HepG2 (cell line): ENCODE results near the gene CACNA2D3. TPM values are rescaled to one million over a fixed set of nuclear protein-coding genes. Genes with fewer than 3 reads are reported as not detected.

Experiments used
- ATAC-seq: fragments of 200-7000 bp; cut with Tn5 transposase; 3 replicates; pipeline ENCODE4 v1.9.1; 2020; ENCODE audit warnings: mild to moderate bottlenecking, moderate library complexity
- BruUV-seq: library from RNA; stranded (reverse); fragments of 400-500 nt; replicated peaks from 2 replicates; lab custom pipeline; 2021; lab: Mats Ljungman, UMichigan
- CTCF ChIA-PET: fragments of 300-600 bp; formaldehyde crosslinking; extraction: SDS; loops from one replicate; lab custom pipeline; 2021; ENCODE audit warnings: low total read pairs, inconsistent platforms, low intra/inter-chr PET ratio; lab: Yijun Ruan, JAX
- POLR2A ChIA-PET: fragments of 350-600 bp; sonication (Branson Sonifier 250); formaldehyde crosslinking; loops from one replicate; lab custom pipeline; 2020; ENCODE audit warnings: antibody characterized with exemption, inconsistent platforms; lab: Yijun Ruan, JAX
- DNase-seq: peaks from one replicate; pipeline ENCODE4 v3.0.0-alpha.2; 2015; ENCODE audit warnings: low spot score
- FAIRE-seq: peaks from 3 replicates; lab custom pipeline; 2011; peaks lifted over from hg19 to GRCh38; lab: Jason Lieb, UNC
- H2AFZ ChIP-seq: one replicate; pipeline ENCODE4 v1.6.1; 2011; ENCODE audit warnings: low read length, inconsistent platforms
- H3K27ac ChIP-seq: fragments of 300-600 bp; 3 replicates; pipeline ENCODE4 v1.8.0; 2011; ENCODE audit warnings: mixed run types, mild to moderate bottlenecking, mixed read lengths, low read length, inconsistent platforms; ENCODE audit not compliant: insufficient read depth; ENCODE audit errors: extremely low read length
- H3K27me3 ChIP-seq, 2 experiments: fragments of 200-600 bp in 1 of 2; 2 replicates in 1 of 2; 3 replicates in 1 of 2; pipeline versions ENCODE4 v1.6.0 to v1.8.0; 2011; ENCODE audit warnings: low read length in 2 of 2, mild to moderate bottlenecking in 2 of 2, moderate library complexity in 2 of 2, inconsistent platforms in 1 of 2; ENCODE audit not compliant: insufficient read depth in 2 of 2, control insufficient read depth in 1 of 2
- H3K36me3 ChIP-seq, 2 experiments: fragments of 200-600 bp in 1 of 2; replicated peaks in 1 of 2; 2 replicates in 1 of 2; 3 replicates in 1 of 2; pipeline versions ENCODE4 v1.5.1 to v1.8.0; 2011; ENCODE audit warnings: low read length in 2 of 2, inconsistent platforms in 1 of 2; ENCODE audit not compliant: insufficient read depth in 2 of 2, control insufficient read depth in 1 of 2
- H3K4me1 ChIP-seq: 2 replicates; pipeline ENCODE4 v1.5.1; 2012; ENCODE audit warnings: low read length, inconsistent platforms; ENCODE audit not compliant: insufficient read depth
- H3K4me2 ChIP-seq: 2 replicates; pipeline ENCODE4 v1.6.0; 2011; ENCODE audit warnings: low read depth, low read length, inconsistent platforms
- H3K4me3 ChIP-seq, 3 experiments: fragments of 200-600 bp in 1 of 3; sonication (generic), shearing (Covaris generic) in 1 of 3; replicated peaks in 1 of 3; 2 replicates each; pipeline ENCODE4 v1.5.1; 2011 to 2016; ENCODE audit warnings: low read length in 3 of 3, inconsistent platforms in 2 of 3, low read depth in 2 of 3, mild to moderate bottlenecking in 2 of 3, control low read depth in 1 of 3, mixed read lengths in 1 of 3; ENCODE audit not compliant: insufficient read depth in 1 of 3
- H3K79me2 ChIP-seq: one replicate; pipeline ENCODE4 v1.6.1; 2011; ENCODE audit warnings: low read length, inconsistent platforms; ENCODE audit not compliant: insufficient read depth
- H3K9ac ChIP-seq: 2 replicates; pipeline ENCODE4 v1.6.0; 2011; ENCODE audit warnings: mild to moderate bottlenecking, low read depth, low read length, inconsistent platforms; ENCODE audit not compliant: insufficient read depth
- H3K9me3 ChIP-seq: 2 replicates; pipeline ENCODE4 v1.5.1; 2012; ENCODE audit warnings: mild to moderate bottlenecking, low read length
- H4K20me1 ChIP-seq: 2 replicates; pipeline ENCODE4 v1.6.0; 2011; ENCODE audit warnings: inconsistent platforms, mild to moderate bottlenecking, low read length, moderate library complexity; ENCODE audit not compliant: insufficient read depth
- FOXP1 ChIP-seq, 2 experiments: fragments of 450-650 bp in 1 of 2; IDR thresholded peaks; 2 replicates each; pipeline ENCODE4 v1.6.1; 2017 to 2018; ENCODE audit warnings: antibody characterized with exemption in 1 of 2
- GLI4 ChIP-seq: sonication (generic); formaldehyde crosslinking; IDR thresholded peaks from 2 replicates; pipeline ENCODE4 v1.5.1; 2020; ENCODE audit warnings: missing genetic modification reagents, mild to moderate bottlenecking, moderate library complexity, borderline replicate concordance
- MEIS1 ChIP-seq: sonication (generic); formaldehyde crosslinking; IDR thresholded peaks from 2 replicates; pipeline ENCODE4 v1.9.0; 2021; ENCODE audit warnings: mild to moderate bottlenecking, missing genetic modification reagents, moderate library complexity, borderline replicate concordance
- MEIS2 ChIP-seq: sonication (generic); formaldehyde crosslinking; IDR thresholded peaks from 2 replicates; pipeline ENCODE4 v1.9.0; 2021; ENCODE audit warnings: mild to moderate bottlenecking, missing genetic modification reagents
- PITX1 ChIP-seq: sonication (generic); formaldehyde crosslinking; IDR thresholded peaks from 2 replicates; pipeline ENCODE4 v1.5.1; 2020; ENCODE audit warnings: mild to moderate bottlenecking, missing genetic modification reagents
- RCOR2 ChIP-seq: IDR thresholded peaks from 2 replicates; pipeline ENCODE4 v1.6.1; 2016; ENCODE audit warnings: missing biosample characterization, missing genetic modification reagents
- ZBTB8A ChIP-seq: sonication (generic); formaldehyde crosslinking; IDR thresholded peaks from 2 replicates; pipeline ENCODE4 v1.4.0; 2020; ENCODE audit warnings: mild to moderate bottlenecking, low read depth, missing genetic modification reagents, borderline replicate concordance
- ZMAT3 ChIP-seq: sonication (generic); formaldehyde crosslinking; conservative IDR thresholded peaks from 2 replicates; pipeline ENCODE4 v1.7.0; 2021; ENCODE audit warnings: missing genetic modification reagents
- ZNF552 ChIP-seq: sonication (generic); formaldehyde crosslinking; IDR thresholded peaks from 2 replicates; pipeline ENCODE4 v1.9.0; 2022; ENCODE audit warnings: missing genetic modification reagents, mild to moderate bottlenecking, borderline replicate concordance
- ZNF839 ChIP-seq: sonication (generic); formaldehyde crosslinking; IDR thresholded peaks from 2 replicates; pipeline ENCODE4 v1.4.0; 2020; ENCODE audit warnings: missing genetic modification reagents, mild to moderate bottlenecking, borderline replicate concordance
- WGBS: methylation state at CpG from one replicate; pipeline ENCODE4 v1.1.6; 2017; ENCODE audit warnings: low lambda C conversion rate; 5-methylcytosine and 5-hydroxymethylcytosine counted together
- in situ Hi-C: cut with HindIII; loops from 2 replicates; pipeline ENCODE4 v1.10.0; 2017; ENCODE audit warnings: low pct_unique_long_range_greater_than_20kb; ENCODE audit not compliant: extremely low pct_ligation_motif_present
- intact Hi-C: fragments of 100-400 bp; cut with micrococcal nuclease; formaldehyde crosslinking; loops from one replicate; pipeline ENCODE4 v1.10.0; 2022; ENCODE audit not compliant: unreplicated experiment
- polyA plus RNA-seq, 8 experiments: library from polyadenylated mRNA; depleted of rRNA in 3 of 8; stranded (reverse) in 7 of 8; unstranded in 1 of 8; fragments of >200 nt; fragmentation: Illumina TruSeq in 4 of 8; extraction: Trizol in 4 of 8; gene quantifications; 2 replicates each; pipeline versions ENCODE4 v1.2.1 to v1.2.3, GENCODE V29; 2011 to 2016; ENCODE audit warnings: low read depth in 4 of 8, missing spikeins in 1 of 8, mixed read lengths in 1 of 8; ENCODE audit not compliant: insufficient read depth in 1 of 8
- total RNA-seq, 5 experiments: library from RNA; depleted of rRNA; stranded (reverse); fragments of >200 nt; fragmentation: Illumina TruSeq; extraction: Trizol; gene quantifications; 2 replicates each; pipeline ENCODE4 v1.2.3, GENCODE V29; 2016; ENCODE audit warnings: low read depth in 1 of 5
- TF ChIP-seq, protein P1 (sequence below): sonication (generic); formaldehyde crosslinking; IDR thresholded peaks from 2 replicates; pipeline ENCODE4 v1.5.0; 2020; ENCODE audit warnings: mild to moderate bottlenecking, missing genetic modification reagents

The CACNA2D3 gene
- total and polyA plus RNA-seq, 2 of the 13 experiments (the other 11 are each of a cell fraction or from before 2014, with no cell fraction given) = not detected

DNA sequence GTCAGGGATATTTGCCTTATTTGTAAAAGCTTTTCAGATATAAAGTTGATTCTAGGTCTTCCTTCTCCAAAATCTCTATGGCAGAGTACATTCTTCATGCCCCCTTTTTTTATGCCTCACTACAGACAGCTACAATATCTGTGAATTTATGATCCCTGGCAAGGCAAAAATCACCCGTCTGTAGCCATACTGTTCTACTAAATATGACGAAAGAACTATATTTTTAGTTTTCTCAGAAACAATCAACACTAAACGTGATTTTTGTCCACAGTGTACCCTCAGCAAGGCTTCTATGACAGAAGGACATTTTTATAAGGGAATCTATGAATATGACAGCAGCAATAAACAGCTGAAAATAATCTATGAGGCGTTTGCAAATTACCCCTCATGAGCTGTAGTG is 792.8 kb downstream of the CACNA2D3 start:
- intact Hi-C loops = no loop called here
- no TSS peak for BruUV-seq
- Histone ChIP-seq H4K20me1 (0 out of 2 replicates have a peak, but pooled peaks cover 2% of the 10 kb centered on the region), H3K9me3 (no peaks in the 10 kb centered on the region), H3K4me1 (no peaks in the 10 kb centered on the region), H3K4me3 (no peak overlapping the region), H3K79me2 (no peaks in the 10 kb centered on the region), H3K36me3 (no peaks in the 10 kb centered on the region), H3K4me2 (no peak overlapping the region), H3K27ac (no peak overlapping the region), H3K9ac (no peak overlapping the region), H3K27me3 (no peaks in the 10 kb centered on the region; a peak in 1 of 5 replicates), H2AFZ (no peak overlapping the region)
- ChIA-PET POLR2A (no interaction called here), CTCF (no interaction called here)
- no peak for ATAC-seq
- no peak for FAIRE-seq
- no peak for DNase-seq
- TF ChIP-seq MEIS2 = no peak
- no peak for TF ChIP-seq GLI4 (CRISPR knock-in tag)
- TF ChIP-seq ZNF839 (CRISPR knock-in tag) = no peak
- TF ChIP-seq ZNF552 (CRISPR knock-in tag) = no peak
- TF ChIP-seq, protein P1, sequence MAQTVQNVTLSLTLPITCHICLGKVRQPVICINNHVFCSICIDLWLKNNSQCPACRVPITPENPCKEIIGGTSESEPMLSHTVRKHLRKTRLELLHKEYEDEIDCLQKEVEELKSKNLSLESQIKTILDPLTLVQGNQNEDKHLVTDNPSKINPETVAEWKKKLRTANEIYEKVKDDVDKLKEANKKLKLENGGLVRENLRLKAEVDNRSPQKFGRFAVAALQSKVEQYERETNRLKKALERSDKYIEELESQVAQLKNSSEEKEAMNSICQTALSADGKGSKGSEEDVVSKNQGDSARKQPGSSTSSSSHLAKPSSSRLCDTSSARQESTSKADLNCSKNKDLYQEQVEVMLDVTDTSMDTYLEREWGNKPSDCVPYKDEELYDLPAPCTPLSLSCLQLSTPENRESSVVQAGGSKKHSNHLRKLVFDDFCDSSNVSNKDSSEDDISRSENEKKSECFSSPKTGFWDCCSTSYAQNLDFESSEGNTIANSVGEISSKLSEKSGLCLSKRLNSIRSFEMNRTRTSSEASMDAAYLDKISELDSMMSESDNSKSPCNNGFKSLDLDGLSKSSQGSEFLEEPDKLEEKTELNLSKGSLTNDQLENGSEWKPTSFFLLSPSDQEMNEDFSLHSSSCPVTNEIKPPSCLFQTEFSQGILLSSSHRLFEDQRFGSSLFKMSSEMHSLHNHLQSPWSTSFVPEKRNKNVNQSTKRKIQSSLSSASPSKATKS (CRISPR knock-in tag) = no peak
- no peak for TF ChIP-seq MEIS1 (CRISPR knock-in tag)
- TF ChIP-seq PITX1 (CRISPR knock-in tag) = no peak
- no peak for TF ChIP-seq ZMAT3
- TF ChIP-seq RCOR2 (CRISPR knock-in tag) = no peak
- no peak for TF ChIP-seq ZBTB8A (CRISPR knock-in tag)
- TF ChIP-seq FOXP1 (IDR thresholded peaks at IDR 0.05) = no peak
- TF ChIP-seq FOXP1 (CRISPR knock-in tag; IDR thresholded peaks at IDR 0.05) = no peak
- in situ Hi-C loops = no loop called here
- WGBS = 4% methylated on average over 4 of the region's 4 CpGs
